Left lung (tissue), 10 donors: Measurements from ENCODE around the gene PCDHGA12. TPM values are rescaled to one million over a fixed set of nuclear protein-coding genes. Genes with fewer than 3 reads are reported as not detected.

Source experiments
- ATAC-seq: fragments of 200-7000 bp; cut with Tn5 transposase; one replicate; pipeline ENCODE4 v1.9.1; 2020; ENCODE audit warnings: moderate library complexity
- DNase-seq, 4 donors: peaks; one replicate each; pipeline ENCODE4 v3.0.0-alpha.2; 2013 to 2020
- H3K27ac ChIP-seq, 2 donors: fragments of 200-600 bp; sonication (generic) in 1 of 2; one replicate each; pipeline versions ENCODE4 v1.5.0 to v1.8.0; 2020 to 2021
- H3K27me3 ChIP-seq, 2 donors: fragments of 200-600 bp; sonication (generic) in 1 of 2; one replicate each; pipeline versions ENCODE4 v1.5.0 to v1.8.0; 2020 to 2021
- H3K36me3 ChIP-seq, 2 donors: fragments of 200-600 bp; sonication (generic) in 1 of 2; one replicate each; pipeline versions ENCODE4 v1.5.0 to v1.8.0; 2020 to 2021
- H3K4me1 ChIP-seq, 2 donors: fragments of 200-600 bp; one replicate each; pipeline ENCODE4 v1.8.0; 2021
- H3K4me3 ChIP-seq, 2 donors: fragments of 200-600 bp; sonication (generic) in 1 of 2; one replicate each; pipeline versions ENCODE4 v1.5.0 to v1.8.0; 2020 to 2021; ENCODE audit warnings: mild to moderate bottlenecking in 1 of 2
- H3K9me3 ChIP-seq, 2 donors: fragments of 200-600 bp; sonication (generic) in 1 of 2; one replicate each; pipeline versions ENCODE4 v1.5.0 to v1.8.0; 2020 to 2021
- CTCF ChIP-seq, 2 donors: fragments of 200-600 bp; sonication (generic) in 1 of 2; IDR thresholded peaks; one replicate each; pipeline versions ENCODE4 v1.5.0 to v1.8.0; 2021; ENCODE audit warnings: antibody characterized with exemption in 2 of 2
- intact Hi-C, 2 donors: fragments of 100-400 bp; cut with DNase I; formaldehyde crosslinking; loops; one replicate each; pipeline versions ENCODE4 v1.11.2 to v1.14.2; 2022
- polyA plus RNA-seq, 6 donors: library from polyadenylated mRNA; unstranded; fragments of 120-200 nt; gene quantifications; one replicate each; pipeline ENCODE4 v1.2.1, GENCODE V29; 2013; ENCODE audit not compliant: insufficient read length in 6 of 6
- total RNA-seq, 2 donors: library from RNA; stranded (reverse); fragmentation: NEBNext Ultra II Directional; extraction: Animal tissue kit (Norgen Biotek cat#: 25700); gene quantifications; one replicate each; pipeline ENCODE4 v1.2.1, GENCODE V29; 2021
- donor health status: DM: no; HTN: yes; CAD: no.
- donor health status: DM: no; HTN: no; CAD: no.

The PCDHGA12 gene
- total and polyA plus RNA-seq, 8 donors, result 2.0 to 6.0 (median 3.8) TPM

DNA sequence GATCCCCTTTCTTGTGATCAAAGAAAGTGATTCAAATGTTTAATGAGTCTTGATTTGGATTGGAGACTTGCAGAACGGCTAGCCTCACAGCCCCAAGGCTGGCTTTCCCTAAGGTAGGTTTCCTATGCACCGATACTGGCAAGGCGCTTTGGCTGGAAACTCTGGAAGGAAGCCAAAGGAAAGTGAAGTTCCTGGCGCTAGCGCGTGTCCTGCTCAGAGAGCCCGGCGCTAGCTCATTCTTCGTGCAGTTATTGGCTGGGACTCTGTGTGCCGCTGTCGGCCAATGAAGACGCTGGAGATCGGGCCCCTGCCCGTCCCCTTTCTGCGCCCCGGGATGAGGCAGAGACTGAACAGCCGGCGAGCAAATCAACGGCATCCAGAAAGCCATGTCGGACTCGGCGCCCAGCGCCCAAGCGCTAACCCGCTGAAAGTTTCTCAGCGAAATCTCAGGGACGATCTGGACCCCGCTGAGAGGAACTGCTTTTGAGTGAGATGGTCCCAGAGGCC, 45.4 kb downstream of the PCDHGA12 start, which contains the start of gene PCDHGC3:
Gene PCDHGC3, plus strand, starts transcription at position 342 of the 507 bp plus-strand sequence. Its CDS starts 151 bp downstream, at position 493.
- Histone ChIP-seq H3K4me3 (peak within 1 kb of the TSS; percentile 51 to 52), H3K4me1 (peaks cover 20 to 25% of the 10 kb centered on the region in 2 donors), H3K36me3 (no peaks in the 10 kb centered on the region), H3K27me3 (peaks cover 11 to 47% of the 10 kb centered on the region in 2 donors), H3K9me3 (no peaks in the 10 kb centered on the region), H3K27ac (peak within 1 kb of the TSS; percentile 80 to 84)
- DNase-seq, result peak; percentile 86 to 95 (median 90)
- peak in 1 of 2 donors; percentile 14 for TF ChIP-seq CTCF (IDR thresholded peaks at IDR 0.05)
- intact Hi-C loops, result no loop called here
- ATAC-seq, result peak; percentile 98

- peak; percentile 67 for ATAC-seq
- intact Hi-C loops, result no loop called here
- Histone ChIP-seq H3K36me3 (no peaks in the 10 kb centered on the region), H3K4me1 (peaks cover 20 to 25% of the 10 kb centered on the region in 2 donors), H3K9me3 (no peaks in the 10 kb centered on the region), H3K27ac (peak overlapping the region; percentile 80 to 84), H3K27me3 (peaks cover 11 to 47% of the 10 kb centered on the region in 2 donors), H3K4me3 (peak overlapping the region; percentile 51 to 52)
- no peak for TF ChIP-seq CTCF (IDR thresholded peaks at IDR 0.05)
- peak in 3 of 4 donors; percentile 79 to 90 (median 83) for DNase-seq
Observed at GRCh38 chr5:141476132-141476911, 46.0 kb downstream of the PCDHGA12 start.

- intact Hi-C loops, result no loop called here
- ATAC-seq (no peak), DNase-seq (no peak)
- H3K36me3 ChIP-seq, result no peaks in the 10 kb centered on the region
- peaks cover 20 to 25% of the 10 kb centered on the region in 2 donors for H3K4me1 ChIP-seq
- H3K9me3 ChIP-seq, result no peaks in the 10 kb centered on the region
- no peak for TF ChIP-seq CTCF (IDR thresholded peaks at IDR 0.05)
- H3K27ac ChIP-seq, result peak overlapping the region; percentile 80 to 84
- peaks cover 11 to 47% of the 10 kb centered on the region in 2 donors for H3K27me3 ChIP-seq
- peak overlapping the region; percentile 51 to 52 for H3K4me3 ChIP-seq
Observed at GRCh38 chr5:141477044-141477575, 46.8 kb downstream of the PCDHGA12 start.

DNA sequence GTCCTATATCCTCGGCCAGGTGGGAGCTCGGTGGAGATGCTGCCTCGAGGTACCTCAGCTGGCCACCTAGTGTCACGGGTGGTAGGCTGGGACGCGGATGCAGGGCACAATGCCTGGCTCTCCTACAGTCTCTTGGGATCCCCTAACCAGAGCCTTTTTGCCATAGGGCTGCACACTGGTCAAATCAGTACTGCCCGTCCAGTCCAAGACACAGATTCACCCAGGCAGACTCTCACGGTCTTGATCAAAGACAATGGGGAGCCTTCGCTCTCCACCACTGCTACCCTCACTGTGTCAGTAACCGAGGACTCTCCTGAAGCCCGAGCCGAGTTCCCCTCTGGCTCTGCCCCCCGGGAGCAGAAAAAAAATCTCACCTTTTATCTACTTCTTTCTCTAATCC, 47.5 kb downstream of the PCDHGA12 start:
- no peak for TF ChIP-seq CTCF (IDR thresholded peaks at IDR 0.05)
- Histone ChIP-seq H3K4me1 (peaks cover 20 to 25% of the 10 kb centered on the region in 2 donors), H3K36me3 (no peaks in the 10 kb centered on the region), H3K27ac (no peak overlapping the region), H3K4me3 (peak overlapping the region; percentile 51 to 52), H3K9me3 (no peaks in the 10 kb centered on the region), H3K27me3 (peaks cover 11 to 51% of the 10 kb centered on the region in 2 donors)
- DNase-seq, result no peak
- ATAC-seq, result no peak
- intact Hi-C loops, result no loop called here
